K562 (cell line): ENCODE measurements around the gene HIVEP3. TPM values are rescaled to one million over a fixed set of nuclear protein-coding genes. Genes with fewer than 3 reads are reported as not detected.

ENCODE experiments used
- ATAC-seq: fragments of 200-7000 bp; cut with Tn5 transposase; 3 replicates; pipeline ENCODE4 v1.9.1; 2020; ENCODE audit warnings: moderate library complexity
- BruUV-seq: library from RNA; stranded (reverse); fragments of 400-500 nt; replicated peaks from 2 replicates; lab custom pipeline; 2021; lab: Mats Ljungman, UMichigan
- CTCF ChIA-PET: fragments of 300-600 bp; formaldehyde crosslinking; extraction: SDS; loops from one replicate; lab custom pipeline; 2021; ENCODE audit warnings: low intra/inter-chr PET ratio; lab: Yijun Ruan, JAX
- POLR2A ChIA-PET: fragments of 300-600, 350-650 bp; sonication (Branson Sonifier 250); formaldehyde crosslinking; extraction: SDS; loops from one replicate; lab custom pipeline; 2021; ENCODE audit warnings: antibody characterized with exemption, inconsistent platforms; lab: Yijun Ruan, JAX
- DNase-seq, 4 experiments: peaks; one replicate each; pipeline versions ENCODE4 v3.0.0 to v3.0.0-alpha.2; 2011 to 2018; ENCODE audit warnings: low spot score in 3 of 4, mixed read lengths in 3 of 4; ENCODE audit errors: extremely low read depth in 1 of 4
- FAIRE-seq: peaks from 2 replicates; lab custom pipeline; 2011; peaks lifted over from hg19 to GRCh38; lab: Jason Lieb, UNC
- H2AFZ ChIP-seq: 2 replicates; pipeline ENCODE4 v1.6.0; 2011; ENCODE audit warnings: low read depth, low read length, control low read depth, inconsistent platforms
- H3K27ac ChIP-seq: fragments of 200-600 bp; 3 replicates; pipeline ENCODE4 v1.8.0; 2011; ENCODE audit warnings: low read depth, mild to moderate bottlenecking, control low read depth, inconsistent platforms, low read length, moderate library complexity, mixed read lengths; ENCODE audit errors: extremely low read depth
- H3K27me3 ChIP-seq, 2 experiments: fragments of 300-600 bp in 1 of 2; 2 replicates in 1 of 2; 3 replicates in 1 of 2; pipeline versions ENCODE4 v1.6.0 to v1.8.0; 2011; ENCODE audit warnings: inconsistent platforms in 2 of 2, low read length in 2 of 2, mild to moderate bottlenecking in 1 of 2, mixed read lengths in 1 of 2, moderate library complexity in 1 of 2; ENCODE audit not compliant: control insufficient read depth in 2 of 2, insufficient read depth in 2 of 2
- H3K36me3 ChIP-seq: fragments of 300-600 bp; 3 replicates; pipeline ENCODE4 v1.8.0; 2011; ENCODE audit warnings: mild to moderate bottlenecking, low read length, inconsistent platforms; ENCODE audit not compliant: control insufficient read depth, insufficient read depth
- H3K4me1 ChIP-seq, 2 experiments: fragments of 200-600 bp in 1 of 2; replicated peaks in 1 of 2; 2 replicates in 1 of 2; 3 replicates in 1 of 2; pipeline versions ENCODE4 v1.5.1 to v1.8.0; 2011; ENCODE audit warnings: inconsistent platforms in 2 of 2, low read length in 2 of 2, mild to moderate bottlenecking in 1 of 2, mixed read lengths in 1 of 2, moderate library complexity in 1 of 2; ENCODE audit not compliant: control insufficient read depth in 2 of 2, insufficient read depth in 2 of 2
- H3K4me2 ChIP-seq: 2 replicates; pipeline ENCODE4 v1.6.1; 2011; ENCODE audit warnings: low read length, control low read depth, inconsistent platforms, mixed read lengths; ENCODE audit not compliant: insufficient read depth
- H3K4me3 ChIP-seq: fragments of 200-600 bp; sonication (generic), shearing (Covaris generic); 2 replicates; pipeline ENCODE4 v1.5.1; 2016; ENCODE audit warnings: control low read depth, inconsistent platforms
- H3K79me2 ChIP-seq: fragments of 200-600 bp; 3 replicates; pipeline ENCODE4 v1.8.0; 2011; ENCODE audit warnings: low read length, inconsistent platforms; ENCODE audit not compliant: control insufficient read depth, insufficient read depth
- H3K9ac ChIP-seq, 2 experiments: 2 replicates each; pipeline versions ENCODE4 v1.6.0 to v1.6.1; 2011; ENCODE audit warnings: low read depth in 2 of 2, low read length in 2 of 2, control low read depth in 1 of 2, inconsistent platforms in 1 of 2, mild to moderate bottlenecking in 1 of 2, mixed read lengths in 1 of 2; ENCODE audit not compliant: insufficient read depth in 1 of 2
- H3K9me1 ChIP-seq: one replicate; pipeline ENCODE4 v1.6.0; 2011; ENCODE audit warnings: inconsistent platforms, mild to moderate bottlenecking, low read length, moderate library complexity; ENCODE audit not compliant: control insufficient read depth, insufficient read depth
- H3K9me3 ChIP-seq: replicated peaks from 2 replicates; pipeline ENCODE4 v1.5.1; 2011; ENCODE audit warnings: low read depth, low read length, inconsistent platforms; ENCODE audit not compliant: control insufficient read depth, insufficient read depth
- H4K20me1 ChIP-seq: replicated peaks from 2 replicates; pipeline ENCODE4 v1.6.1; 2011; ENCODE audit warnings: low read length, inconsistent platforms, mixed read lengths; ENCODE audit not compliant: control insufficient read depth, insufficient read depth
- ATF2 ChIP-seq: sonication (generic); formaldehyde crosslinking; IDR thresholded peaks from 2 replicates; pipeline ENCODE4 v1.8.1; 2022; ENCODE audit warnings: missing genetic modification reagents
- NFIX ChIP-seq: fragments of 250-450 bp; sonication (Bioruptor Pico); IDR thresholded peaks from 2 replicates; pipeline ENCODE4 v1.4.0; 2020; ENCODE audit warnings: low read depth, mild to moderate bottlenecking, moderate library complexity
- SAFB ChIP-seq: fragments of 200-400 bp; formaldehyde crosslinking; IDR thresholded peaks from 2 replicates; pipeline ENCODE4 v1.6.1; 2017; ENCODE audit warnings: low read depth, low read length, borderline replicate concordance
- ZNF75A ChIP-seq: fragments of 450-650 bp; formaldehyde crosslinking; IDR thresholded peaks from 2 replicates; pipeline ENCODE4 v1.4.0; 2020; ENCODE audit warnings: mild to moderate bottlenecking
- WGBS: fragments of 100-300 bp; shearing (Covaris generic); methylation state at CpG from one replicate; pipeline ENCODE4 v1.1.6; 2016; ENCODE audit warnings: low coverage, mixed read lengths; ENCODE audit not compliant: insufficient coverage; ENCODE audit errors: missing lambda C conversion rate; 5-methylcytosine and 5-hydroxymethylcytosine counted together
- in situ Hi-C: fragments of 300-500 bp; cut with MboI; formaldehyde crosslinking; loops from 4 replicates; pipeline ENCODE4 v1.15.0; 2018; ENCODE audit warnings: inconsistent platforms, mixed read lengths
- intact Hi-C: fragments of 100-400 bp; cut with micrococcal nuclease; formaldehyde crosslinking; loops from 2 replicates; pipeline ENCODE4 v1.14.2; 2022
- polyA plus RNA-seq, 8 experiments: library from polyadenylated mRNA; depleted of rRNA in 4 of 8; stranded (reverse) in 5 of 8; unstranded in 3 of 8; fragments of >200 nt; fragmentation: Nextera tagmentation in 2 of 8; fragmentation: Illumina TruSeq in 1 of 8; extraction: Ambion mirVana in 2 of 8; extraction: Trizol in 1 of 8; gene quantifications; 2 replicates each; pipeline versions ENCODE4 v1.2.1 to v1.2.3, GENCODE V29; 2011 to 2014; ENCODE audit warnings: inconsistent platforms in 1 of 8, missing spikeins in 1 of 8
- total RNA-seq, 7 experiments: library from RNA; depleted of rRNA in 6 of 7; stranded (reverse); fragments of >200 nt in 6 of 7; fragmentation: Illumina TruSeq in 2 of 7; extraction: Trizol in 2 of 7; gene quantifications; 2 replicates each; pipeline versions ENCODE4 v1.2.1 to v1.2.3, GENCODE V29; 2011 to 2021; ENCODE audit warnings: low replicate concordance in 1 of 7

HIVEP3 gene
- total and polyA plus RNA-seq, 9 of the 15 experiments (the other 6 are each of a cell fraction or from before 2014, with no cell fraction given), result 0.09 to 0.58 (median 0.34) TPM; not detected in 1

DNA sequence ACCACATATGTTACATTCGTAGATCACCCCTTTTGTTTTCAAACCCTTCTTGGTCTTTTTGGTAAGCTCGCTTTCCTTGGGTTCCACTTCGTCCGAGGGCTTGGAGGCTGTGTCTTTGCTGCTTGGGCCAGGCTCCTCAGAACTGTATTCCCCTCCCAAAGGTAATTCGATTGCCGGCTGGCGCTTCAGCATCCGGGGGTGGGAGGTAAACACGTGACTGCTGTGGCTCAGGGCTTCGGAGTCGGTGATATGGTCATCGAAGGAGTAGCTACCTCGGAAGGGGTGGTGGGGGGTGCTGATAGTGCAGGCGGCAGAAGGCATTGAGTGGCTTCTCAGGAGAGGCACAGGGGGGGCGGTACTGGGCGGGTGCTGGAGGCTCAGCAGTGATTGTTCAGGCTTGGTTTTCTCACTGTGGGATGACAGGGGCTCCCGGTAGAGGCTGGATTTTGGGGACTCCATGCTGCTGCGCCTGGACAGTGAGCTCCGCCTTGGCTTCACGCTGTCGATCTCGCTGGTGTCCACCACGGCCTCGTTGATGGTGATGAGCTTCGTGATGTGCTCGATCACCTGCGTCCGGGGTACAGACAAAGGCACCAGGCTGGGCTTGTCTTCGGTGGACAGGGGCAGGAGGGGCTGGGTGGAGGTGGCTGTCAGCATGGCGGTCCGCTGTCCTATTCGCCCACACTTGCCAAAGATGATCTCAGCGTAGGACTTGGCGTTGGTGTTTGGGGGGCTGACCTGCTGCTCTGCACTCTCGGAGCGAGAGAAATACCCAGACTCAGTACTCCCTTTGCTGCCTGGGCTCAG lies 335.7 kb downstream of the HIVEP3 start:
- peaks cover 24 to 76% of the 10 kb centered on the region in 2 experiments for H3K27me3 ChIP-seq

More for the DNA sequence above, 335.7 kb downstream of the HIVEP3 start:
- H3K9me1 ChIP-seq, result no peaks in the 10 kb centered on the region
- H3K4me2 ChIP-seq, result no peak overlapping the region
- ATAC-seq (no peak), DNase-seq (no peak), FAIRE-seq (peak; percentile 19)
- 2% methylated on average over 36 of the region's 36 CpGs for WGBS
- no peaks in the 10 kb centered on the region for H3K79me2 ChIP-seq
- no peaks in the 10 kb centered on the region for H3K36me3 ChIP-seq
- no peak overlapping the region for H3K27ac ChIP-seq
- POLR2A ChIA-PET, result no interaction called here
- no peaks in the 10 kb centered on the region for H3K9me3 ChIP-seq
- in situ Hi-C loops, result no loop called here
- no peak overlapping the region for H3K4me3 ChIP-seq
- H3K9ac ChIP-seq, result no peak overlapping the region
- H2AFZ ChIP-seq, result no peak overlapping the region
- CTCF ChIA-PET, result no interaction called here
- peaks cover 9% of the 10 kb centered on the region for H4K20me1 ChIP-seq
- no TSS peak for BruUV-seq
- intact Hi-C loops, result no loop called here
- peaks cover 0 to 4% of the 10 kb centered on the region in 2 experiments; a peak in 1 of 5 replicates for H3K4me1 ChIP-seq
- TF ChIP-seq ATF2, result no peak
- TF ChIP-seq ZNF75A (CRISPR knock-in tag), result no peak
- no peak for TF ChIP-seq SAFB
- TF ChIP-seq NFIX, result no peak
